Measurements from ENCODE around the gene GRB10. TPM values are rescaled to one million over a fixed set of nuclear protein-coding genes. Genes with fewer than 3 reads are reported as not detected.

The GRB10 gene
- polyA plus RNA-seq, 6 donors from 2014 or later: 0.24 TPM; not detected in 5

DNA sequence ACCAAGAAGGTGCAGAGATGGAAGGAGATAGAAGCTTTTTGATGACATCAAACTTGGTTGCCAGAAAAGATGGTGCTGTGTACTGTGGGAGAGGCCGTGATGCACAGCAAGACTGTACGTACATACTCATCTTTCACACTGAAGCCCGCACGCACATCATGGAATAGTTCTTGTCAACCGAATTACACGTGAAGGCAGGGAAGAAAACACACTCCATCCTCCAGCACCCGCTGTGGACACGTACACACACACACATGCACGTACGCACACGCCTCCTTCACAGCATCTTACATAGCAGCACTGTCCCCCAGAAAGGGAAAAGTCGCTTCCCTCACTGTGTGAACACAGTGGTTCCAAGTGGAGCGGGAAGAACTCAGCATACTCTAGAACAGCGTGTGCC, 163.0 kb downstream of the GRB10 start:
- ATAC-seq (ENCODE audit: low read depth in 2 of 2) (no peak), DNase-seq (no peak)
- Mint-ChIP-seq H3K36me3 (no peaks in the 10 kb centered on the region), H3K27ac (no peak overlapping the region), H3K4me3 (no peak overlapping the region), H3K9me3 (no peaks in the 10 kb centered on the region), H3K4me1 (no peaks in the 10 kb centered on the region), H3K27me3 (peaks cover 0 to 11% (median 11%) of the 10 kb centered on the region in 3 donors)

- H3K9me3 Mint-ChIP-seq: no peaks in the 10 kb centered on the region
- DNase-seq (no peak), ATAC-seq (ENCODE audit: low read depth in 2 of 2) (no peak)
- no peaks in the 10 kb centered on the region for H3K36me3 Mint-ChIP-seq
- peaks cover 0 to 11% (median 11%) of the 10 kb centered on the region in 3 donors for H3K27me3 Mint-ChIP-seq
- no peak overlapping the region for H3K4me3 Mint-ChIP-seq
- H3K27ac Mint-ChIP-seq: no peak overlapping the region
- H3K4me1 Mint-ChIP-seq: no peaks in the 10 kb centered on the region
These were observed 164.4 kb downstream of the GRB10 start for GRCh38 chr7:50618281-50618680.

- Mint-ChIP-seq H3K4me3 (no peak overlapping the region), H3K4me1 (no peaks in the 10 kb centered on the region), H3K27me3 (peaks cover 0 to 9% (median 5%) of the 10 kb centered on the region in 3 donors), H3K27ac (no peak overlapping the region), H3K9me3 (no peaks in the 10 kb centered on the region), H3K36me3 (no peaks in the 10 kb centered on the region)
- ATAC-seq (ENCODE audit: low read depth in 2 of 2) (no peak), DNase-seq (no peak)
These were observed 167.1 kb downstream of the GRB10 start for GRCh38 chr7:50615519-50616080.

DNA sequence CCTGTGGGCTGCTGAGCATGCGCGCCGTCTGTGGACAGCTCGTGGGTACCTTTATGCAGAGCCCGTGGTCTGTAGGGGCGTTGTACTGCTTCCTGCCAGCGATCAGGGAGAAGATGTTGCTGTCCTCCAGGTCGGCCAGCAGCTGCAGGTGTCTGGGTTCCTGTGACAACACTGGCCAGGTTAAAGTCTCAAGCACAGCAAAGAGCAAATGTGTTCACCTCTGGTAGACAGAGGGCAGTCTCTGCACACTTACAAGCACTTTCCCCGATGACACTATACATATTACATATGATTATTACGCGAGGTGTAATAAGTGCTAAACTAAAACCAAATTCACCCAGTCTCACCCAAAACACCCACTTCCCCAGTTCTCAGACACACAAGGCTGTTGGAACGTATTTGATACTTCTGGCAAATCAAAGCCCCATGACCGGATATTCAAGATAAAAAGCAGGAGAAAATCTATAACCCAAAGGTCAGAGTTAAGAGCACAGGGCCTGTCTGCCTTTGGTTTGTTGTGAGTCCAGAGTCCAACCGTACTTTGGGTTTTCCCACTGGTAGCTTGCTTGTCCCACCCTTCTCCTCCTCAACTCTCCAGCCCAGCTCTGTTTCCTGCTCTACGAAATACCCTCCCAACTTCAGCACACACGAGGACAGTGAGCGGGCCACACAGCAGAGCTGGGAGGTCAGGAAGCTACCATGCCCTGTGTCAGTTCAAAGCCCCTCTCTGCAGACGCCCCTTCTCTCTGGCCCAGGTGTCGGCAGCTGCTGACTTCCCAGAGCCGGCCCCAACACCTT, 167.8 kb downstream of the GRB10 start:
- H3K9me3 Mint-ChIP-seq: no peaks in the 10 kb centered on the region
- H3K4me3 Mint-ChIP-seq: no peak overlapping the region
- H3K36me3 Mint-ChIP-seq: no peaks in the 10 kb centered on the region
- H3K27ac Mint-ChIP-seq: peak overlapping the region in 1 of 6 donors; percentile 61
- H3K27me3 Mint-ChIP-seq: peaks cover 0 to 5% (median 2%) of the 10 kb centered on the region in 3 donors
- DNase-seq: no peak
- H3K4me1 Mint-ChIP-seq: no peaks in the 10 kb centered on the region
- ATAC-seq (ENCODE audit: low read depth in 2 of 2): no peak

- no peak overlapping the region for H3K4me3 Mint-ChIP-seq
- ATAC-seq (ENCODE audit: low read depth in 2 of 2): no peak
These were observed 169.2 kb downstream of the GRB10 start for GRCh38 chr7:50613473-50613872.

DNA sequence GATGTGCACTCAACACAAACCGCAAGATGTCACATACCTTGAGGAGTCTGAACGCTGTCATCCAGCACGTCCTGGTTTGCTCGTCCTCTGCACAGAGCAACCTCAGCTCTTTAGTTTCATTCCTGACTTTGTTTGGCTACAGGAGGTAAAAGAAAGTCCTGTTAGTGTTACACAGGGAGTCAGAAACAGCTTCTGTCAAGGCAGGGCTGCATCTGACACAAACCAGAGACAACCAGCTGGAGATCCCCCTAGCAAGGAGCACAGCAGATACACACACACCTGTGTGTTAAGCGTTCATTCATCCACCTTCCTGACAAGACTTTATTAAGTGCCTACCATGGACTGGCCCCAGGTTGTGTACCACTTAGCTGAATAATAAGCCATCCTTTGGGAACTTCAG, 170.0 kb downstream of the GRB10 start:
- H3K4me3 Mint-ChIP-seq: no peak overlapping the region
- H3K36me3 Mint-ChIP-seq: no peaks in the 10 kb centered on the region
- no peaks in the 10 kb centered on the region for H3K27me3 Mint-ChIP-seq
- ATAC-seq (ENCODE audit: low read depth in 2 of 2): no peak
- no peak for DNase-seq
- no peak overlapping the region for H3K27ac Mint-ChIP-seq
- H3K9me3 Mint-ChIP-seq: peaks cover 0 to 3% (median 0%) of the 10 kb centered on the region in 7 donors
- no peaks in the 10 kb centered on the region for H3K4me1 Mint-ChIP-seq

More at GRCh38 chr7:50613473-50613872, 169.2 kb downstream of the GRB10 start:
- no peaks in the 10 kb centered on the region for H3K4me1 Mint-ChIP-seq
- no peak for DNase-seq
- no peaks in the 10 kb centered on the region for H3K9me3 Mint-ChIP-seq
- H3K27me3 Mint-ChIP-seq: no peaks in the 10 kb centered on the region
- no peaks in the 10 kb centered on the region for H3K36me3 Mint-ChIP-seq
- H3K27ac Mint-ChIP-seq: peak overlapping the region in 1 of 6 donors; percentile 20

GRCh38 chr7:50610521-50611277, 172.0 kb downstream of the GRB10 start:
- no peak overlapping the region for H3K4me3 Mint-ChIP-seq
- peaks cover 0 to 3% (median 0%) of the 10 kb centered on the region in 7 donors for H3K9me3 Mint-ChIP-seq
- no peak for DNase-seq
- no peak overlapping the region for H3K27ac Mint-ChIP-seq
- H3K27me3 Mint-ChIP-seq: no peaks in the 10 kb centered on the region
- no peak for ATAC-seq (ENCODE audit: low read depth in 2 of 2)
- no peaks in the 10 kb centered on the region for H3K36me3 Mint-ChIP-seq
- H3K4me1 Mint-ChIP-seq: no peaks in the 10 kb centered on the region

DNA sequence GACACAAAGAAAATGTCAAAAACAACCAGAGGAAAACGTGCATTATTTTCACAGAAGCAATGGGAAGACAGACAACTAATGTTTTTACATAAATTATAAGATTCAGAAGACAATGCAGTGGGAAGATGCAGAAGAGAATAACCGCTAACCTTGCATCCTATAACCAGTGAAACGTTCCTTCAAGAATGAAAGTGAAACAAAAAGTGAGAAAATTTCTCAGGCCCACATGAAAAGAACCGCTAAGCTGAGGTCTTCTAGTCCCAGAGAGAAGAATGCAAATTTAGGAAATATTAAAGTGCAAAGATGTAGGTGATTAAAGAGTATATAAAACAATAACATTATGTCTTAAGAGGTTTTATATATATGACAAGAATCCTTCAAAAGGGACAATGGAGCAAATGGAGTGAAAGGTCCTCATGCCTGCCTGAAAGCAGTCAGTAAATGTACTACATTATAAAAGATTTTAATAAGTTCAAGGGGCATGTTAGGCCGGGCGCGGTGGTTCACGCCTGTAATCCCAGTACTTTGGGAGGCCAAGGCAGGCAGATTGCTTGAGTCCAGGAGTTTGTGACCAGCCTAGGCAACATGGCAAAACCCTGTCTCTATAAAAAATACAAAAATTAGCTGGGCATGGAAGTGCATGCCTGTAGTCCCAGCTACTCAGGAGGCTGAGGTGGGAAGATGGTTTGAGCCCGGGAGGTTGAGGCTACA, 174.3 kb downstream of the GRB10 start:
- no peaks in the 10 kb centered on the region for H3K27me3 Mint-ChIP-seq
- H3K9me3 Mint-ChIP-seq: peaks cover 0 to 3% (median 0%) of the 10 kb centered on the region in 7 donors
- no peak for DNase-seq
- H3K4me3 Mint-ChIP-seq: no peak overlapping the region
- no peak for ATAC-seq (ENCODE audit: low read depth in 2 of 2)
- no peaks in the 10 kb centered on the region for H3K4me1 Mint-ChIP-seq
- peak overlapping the region in 1 of 6 donors; percentile 82 for H3K27ac Mint-ChIP-seq
- H3K36me3 Mint-ChIP-seq: no peaks in the 10 kb centered on the region

DNA sequence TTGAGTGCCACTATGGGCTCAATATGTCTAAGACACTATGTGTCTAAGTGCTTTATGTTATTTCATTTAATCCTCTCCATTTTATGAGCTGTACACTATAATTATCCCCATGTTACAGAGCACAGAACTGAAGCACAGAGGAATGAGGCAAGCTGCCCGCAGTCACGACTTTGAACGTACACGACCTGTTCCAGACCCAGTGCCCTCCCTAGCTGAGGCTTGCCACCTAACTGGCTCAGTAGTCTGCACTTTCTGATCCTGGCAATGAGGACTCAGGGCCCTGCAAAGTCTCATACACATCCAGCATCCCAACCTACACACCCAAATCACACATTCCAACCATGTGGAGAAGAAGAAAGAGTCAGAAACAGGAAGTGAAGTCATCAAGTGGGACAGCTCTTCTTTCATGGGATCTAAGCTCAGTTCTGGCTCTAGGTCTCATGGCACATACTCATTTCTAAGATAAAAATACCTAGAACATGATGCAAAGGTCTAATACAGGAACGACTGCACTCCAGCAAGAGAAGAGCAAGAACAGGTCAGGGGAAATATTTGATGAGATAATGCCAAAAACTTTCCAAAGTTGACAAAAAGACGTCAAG, 175.1 kb downstream of the GRB10 start:
- Mint-ChIP-seq H3K9me3 (peaks cover 0 to 3% (median 0%) of the 10 kb centered on the region in 7 donors), H3K36me3 (no peaks in the 10 kb centered on the region), H3K27me3 (no peaks in the 10 kb centered on the region), H3K4me1 (no peaks in the 10 kb centered on the region), H3K27ac (peak overlapping the region in 1 of 6 donors; percentile 84), H3K4me3 (no peak overlapping the region)
- no peak for ATAC-seq (ENCODE audit: low read depth in 2 of 2)
- no peak for DNase-seq

- no peak overlapping the region for H3K4me3 Mint-ChIP-seq
- peaks cover 0 to 7% (median 0%) of the 10 kb centered on the region in 3 donors for H3K27me3 Mint-ChIP-seq
- H3K27ac Mint-ChIP-seq: no peak overlapping the region
- no peak for ATAC-seq (ENCODE audit: low read depth in 2 of 2)
- no peak for DNase-seq
- peaks cover 0 to 3% (median 0%) of the 10 kb centered on the region in 7 donors for H3K9me3 Mint-ChIP-seq
- H3K4me1 Mint-ChIP-seq: no peaks in the 10 kb centered on the region
- no peaks in the 10 kb centered on the region for H3K36me3 Mint-ChIP-seq
These were observed 177.6 kb downstream of the GRB10 start for GRCh38 chr7:50605059-50605458.

DNA sequence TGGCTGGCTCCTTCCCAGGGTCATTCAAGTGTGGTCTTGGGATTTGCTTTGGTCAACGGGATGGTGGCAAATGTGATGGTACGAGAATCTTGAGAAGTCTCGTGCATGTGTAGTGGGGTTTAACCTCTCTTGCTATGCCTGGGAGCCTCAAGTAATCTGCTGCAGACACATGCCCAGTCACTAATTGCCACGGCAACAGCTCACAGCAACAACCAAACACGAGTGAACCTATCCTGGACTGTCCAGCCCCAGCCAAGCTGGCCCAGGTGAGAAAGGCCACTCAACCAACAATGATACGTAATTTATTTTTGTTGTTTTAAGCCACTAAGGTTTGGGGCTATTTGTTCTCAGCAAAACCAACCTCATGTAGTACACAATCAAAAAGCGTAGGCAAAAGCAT, 179.4 kb downstream of the GRB10 start:
- ATAC-seq (ENCODE audit: low read depth in 2 of 2): no peak
- Mint-ChIP-seq H3K4me1 (no peaks in the 10 kb centered on the region), H3K9me3 (peaks cover 0 to 3% (median 0%) of the 10 kb centered on the region in 7 donors), H3K27me3 (peaks cover 0 to 7% (median 0%) of the 10 kb centered on the region in 3 donors), H3K36me3 (no peaks in the 10 kb centered on the region), H3K27ac (peak overlapping the region in 1 of 6 donors; percentile 32), H3K4me3 (no peak overlapping the region)
- DNase-seq: no peak

GRCh38 chr7:50599385-50599784, 183.3 kb downstream of the GRB10 start:
- Mint-ChIP-seq H3K4me3 (no peak overlapping the region), H3K27ac (no peak overlapping the region), H3K36me3 (no peaks in the 10 kb centered on the region), H3K27me3 (peaks cover 0 to 7% (median 0%) of the 10 kb centered on the region in 3 donors), H3K9me3 (no peaks in the 10 kb centered on the region), H3K4me1 (no peaks in the 10 kb centered on the region)
- no peak for ATAC-seq (ENCODE audit: low read depth in 2 of 2)
- no peak for DNase-seq

Measured in naive B cell (primary cell).